ENCODE data around the gene RBSN.

Gene RBSN

GRCh38 chr3:15108082-15108545 lies 9.2 kb upstream of the RBSN start:
- H3K4me3 ChIP-seq, result no peak overlapping the region
- H3K27ac ChIP-seq, result no peak overlapping the region
- no peak for DNase-seq (ENCODE audit: low read depth, low spot score)
- no peaks in the 10 kb centered on the region for H3K36me3 ChIP-seq (ENCODE audit: insufficient read depth, low read length)
- no peak overlapping the region for H3K9ac ChIP-seq (ENCODE audit: insufficient read length)
- TF ChIP-seq EZH2 (IDR thresholded peaks at IDR 0.05) (no peak), FOXP2 (optimal IDR thresholded peaks at IDR 0.05; ENCODE audit: control extremely low read depth, extremely low read length, insufficient read depth) (no peak), POLR2AphosphoS5 (IDR thresholded peaks at IDR 0.05; ENCODE audit: borderline replicate concordance, low read depth, low read length) (no peak)
- H3K9me3 ChIP-seq (ENCODE audit: low read depth, low read length), result no peaks in the 10 kb centered on the region

- Histone ChIP-seq H3K9ac (ENCODE audit: insufficient read length) (no peak overlapping the region), H3K36me3 (ENCODE audit: insufficient read depth, low read length) (no peaks in the 10 kb centered on the region), H3K9me3 (ENCODE audit: low read depth, low read length) (no peaks in the 10 kb centered on the region), H3K27ac (no peak overlapping the region), H3K4me3 (no peak overlapping the region)
- TF ChIP-seq EZH2 (IDR thresholded peaks at IDR 0.05) (no peak), FOXP2 (optimal IDR thresholded peaks at IDR 0.05; ENCODE audit: control extremely low read depth, extremely low read length, insufficient read depth) (no peak), POLR2AphosphoS5 (IDR thresholded peaks at IDR 0.05; ENCODE audit: borderline replicate concordance, low read depth, low read length) (no peak)
- no peak for DNase-seq (ENCODE audit: low read depth, low spot score)
Measured at GRCh38 chr3:15107075-15107947, 8.4 kb upstream of the RBSN start.

- no peak for DNase-seq (ENCODE audit: low read depth, low spot score)
- Histone ChIP-seq H3K9ac (ENCODE audit: insufficient read length) (no peak overlapping the region), H3K36me3 (ENCODE audit: insufficient read depth, low read length) (no peaks in the 10 kb centered on the region), H3K9me3 (ENCODE audit: low read depth, low read length) (no peaks in the 10 kb centered on the region), H3K4me3 (no peak overlapping the region), H3K27ac (no peak overlapping the region)
- TF ChIP-seq EZH2 (IDR thresholded peaks at IDR 0.05), result no peak
- no peak for TF ChIP-seq FOXP2 (optimal IDR thresholded peaks at IDR 0.05; ENCODE audit: control extremely low read depth, extremely low read length, insufficient read depth)
- no peak for TF ChIP-seq POLR2AphosphoS5 (IDR thresholded peaks at IDR 0.05; ENCODE audit: borderline replicate concordance, low read depth, low read length)
Measured at GRCh38 chr3:15102836-15103235, 3.9 kb upstream of the RBSN start.

GRCh38 chr3:15102256-15102655 lies 3.3 kb upstream of the RBSN start:
- H3K36me3 ChIP-seq (ENCODE audit: insufficient read depth, low read length), result no peaks in the 10 kb centered on the region
- H3K9ac ChIP-seq (ENCODE audit: insufficient read length), result no peak overlapping the region
- TF ChIP-seq EZH2 (IDR thresholded peaks at IDR 0.05) (no peak), POLR2AphosphoS5 (IDR thresholded peaks at IDR 0.05; ENCODE audit: borderline replicate concordance, low read depth, low read length) (no peak), FOXP2 (optimal IDR thresholded peaks at IDR 0.05; ENCODE audit: control extremely low read depth, extremely low read length, insufficient read depth) (no peak)
- H3K9me3 ChIP-seq (ENCODE audit: low read depth, low read length), result no peaks in the 10 kb centered on the region
- DNase-seq (ENCODE audit: low read depth, low spot score), result no peak
- no peak overlapping the region for H3K4me3 ChIP-seq
- H3K27ac ChIP-seq, result no peak overlapping the region

DNA sequence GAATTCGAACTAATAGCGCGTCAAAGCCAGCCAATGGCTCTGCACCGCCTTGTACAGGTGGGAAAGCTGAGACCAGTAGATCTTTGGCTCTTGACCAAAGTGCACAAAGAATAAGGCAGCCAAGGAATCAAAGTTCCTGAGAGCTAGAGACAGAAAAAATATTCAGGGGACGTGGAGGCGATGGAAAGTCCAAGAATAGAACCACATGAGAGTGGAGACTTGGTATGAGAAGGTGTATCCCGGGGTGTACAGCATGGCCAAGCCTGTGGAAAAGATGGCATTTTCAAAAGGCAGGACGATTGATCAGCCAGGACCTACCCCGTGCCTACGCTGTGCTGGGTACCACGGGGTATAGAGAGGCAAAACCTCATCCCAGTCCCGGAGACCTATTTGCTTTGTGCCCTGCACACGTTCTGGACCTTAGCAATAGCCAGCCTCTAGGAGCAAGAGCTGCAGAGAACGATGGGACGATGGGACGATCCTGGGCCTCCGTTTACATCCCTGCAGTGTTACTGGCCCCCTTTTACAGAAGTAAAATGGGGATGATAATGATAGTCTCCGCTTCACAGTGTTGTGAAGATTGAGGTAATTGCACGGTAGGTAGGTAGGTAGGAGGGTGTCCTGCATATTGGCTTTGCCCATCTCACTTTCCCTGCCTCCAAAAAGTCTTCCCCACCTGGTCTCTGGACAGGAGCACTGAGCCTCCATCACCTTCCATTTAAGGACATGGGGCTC lies 583 bp upstream of the RBSN start:
- peak overlapping the region; percentile 86 for H3K9ac ChIP-seq (ENCODE audit: insufficient read length)
- DNase-seq (ENCODE audit: low read depth, low spot score), result no peak
- H3K27ac ChIP-seq, result no peak overlapping the region

DNA sequence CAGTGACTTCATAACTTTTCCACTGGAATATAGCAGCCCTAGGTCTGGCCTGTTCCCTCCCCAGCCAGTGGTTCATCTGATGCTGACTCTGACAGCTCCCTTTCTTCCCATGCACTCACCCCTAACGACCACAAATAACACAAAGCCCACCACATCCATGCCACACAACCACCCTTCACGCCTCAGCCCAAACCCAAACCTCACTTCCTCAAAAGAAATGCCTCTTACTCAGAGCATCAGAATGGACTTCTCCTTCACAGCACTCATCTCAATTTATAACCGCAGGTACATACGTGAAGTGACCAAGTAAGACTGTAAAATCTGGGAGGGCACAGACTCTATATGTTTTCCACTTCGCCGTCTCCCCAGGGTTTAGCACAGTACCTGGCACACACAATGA lies 1.1 kb downstream of the RBSN start:
- H3K27ac ChIP-seq, result no peak overlapping the region
- peak overlapping the region; percentile 86 for H3K4me3 ChIP-seq
- DNase-seq (ENCODE audit: low read depth, low spot score), result no peak
- peaks cover 16% of the 10 kb centered on the region; the same call in 1 of the 2 replicates for H3K36me3 ChIP-seq (ENCODE audit: insufficient read depth, low read length)
- peak overlapping the region; percentile 86 for H3K9ac ChIP-seq (ENCODE audit: insufficient read length)
- TF ChIP-seq POLR2AphosphoS5 (IDR thresholded peaks at IDR 0.05; ENCODE audit: borderline replicate concordance, low read depth, low read length) (no peak), FOXP2 (optimal IDR thresholded peaks at IDR 0.05; ENCODE audit: control extremely low read depth, extremely low read length, insufficient read depth) (no peak), EZH2 (IDR thresholded peaks at IDR 0.05) (no peak)
- H3K9me3 ChIP-seq (ENCODE audit: low read depth, low read length), result no peaks in the 10 kb centered on the region

More for the DNA sequence above, 583 bp upstream of the RBSN start:
- Histone ChIP-seq H3K9me3 (ENCODE audit: low read depth, low read length) (no peaks in the 10 kb centered on the region), H3K4me3 (peak overlapping the region; percentile 86), H3K36me3 (ENCODE audit: insufficient read depth, low read length) (peaks cover 14% of the 10 kb centered on the region; the same call in 1 of the 2 replicates)
- TF ChIP-seq EZH2 (IDR thresholded peaks at IDR 0.05) (no peak), POLR2AphosphoS5 (IDR thresholded peaks at IDR 0.05; ENCODE audit: borderline replicate concordance, low read depth, low read length) (no peak), FOXP2 (optimal IDR thresholded peaks at IDR 0.05; ENCODE audit: control extremely low read depth, extremely low read length, insufficient read depth) (no peak)

DNA sequence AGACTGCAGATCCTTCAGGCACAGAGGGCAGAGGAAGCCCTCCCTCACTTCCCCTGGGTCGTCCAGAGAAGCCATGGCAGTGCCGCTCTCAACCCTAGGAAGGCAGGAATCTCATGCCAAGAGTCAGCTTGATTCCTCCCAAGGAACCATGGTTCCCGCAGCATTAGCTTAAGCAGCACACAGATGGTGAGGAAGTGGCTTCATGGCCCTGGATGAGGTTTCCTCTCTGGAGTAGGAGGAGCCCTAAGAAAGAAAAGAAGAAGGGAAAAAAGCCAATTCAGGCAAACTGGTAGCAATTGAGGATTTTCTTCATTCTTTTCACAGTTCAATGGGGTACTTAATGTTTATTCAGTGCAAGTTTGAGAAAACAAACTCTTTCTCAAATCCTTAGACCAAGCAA lies 2.9 kb downstream of the RBSN start:
- no peak for DNase-seq (ENCODE audit: low read depth, low spot score)
- TF ChIP-seq EZH2 (IDR thresholded peaks at IDR 0.05) (no peak), FOXP2 (optimal IDR thresholded peaks at IDR 0.05; ENCODE audit: control extremely low read depth, extremely low read length, insufficient read depth) (no peak), POLR2AphosphoS5 (IDR thresholded peaks at IDR 0.05; ENCODE audit: borderline replicate concordance, low read depth, low read length) (no peak)
- Histone ChIP-seq H3K27ac (no peak overlapping the region), H3K9me3 (ENCODE audit: low read depth, low read length) (no peaks in the 10 kb centered on the region), H3K4me3 (no peak overlapping the region), H3K9ac (ENCODE audit: insufficient read length) (no peak overlapping the region), H3K36me3 (ENCODE audit: insufficient read depth, low read length) (peaks cover 16% of the 10 kb centered on the region; the same call in 1 of the 2 replicates)

GRCh38 chr3:15094187-15094875 lies 4.6 kb downstream of the RBSN start:
- Histone ChIP-seq H3K9me3 (ENCODE audit: low read depth, low read length) (no peaks in the 10 kb centered on the region), H3K4me3 (no peak overlapping the region), H3K27ac (no peak overlapping the region), H3K9ac (ENCODE audit: insufficient read length) (no peak overlapping the region), H3K36me3 (ENCODE audit: insufficient read depth, low read length) (peaks cover 18% of the 10 kb centered on the region; the same call in 1 of the 2 replicates)
- DNase-seq (ENCODE audit: low read depth, low spot score), result no peak
- no peak for TF ChIP-seq EZH2 (IDR thresholded peaks at IDR 0.05)
- no peak for TF ChIP-seq FOXP2 (optimal IDR thresholded peaks at IDR 0.05; ENCODE audit: control extremely low read depth, extremely low read length, insufficient read depth)
- TF ChIP-seq POLR2AphosphoS5 (IDR thresholded peaks at IDR 0.05; ENCODE audit: borderline replicate concordance, low read depth, low read length), result no peak

Data from SK-N-MC (cell line).